Amniotic epithelial cell (primary cell): Measurements from ENCODE around the gene UNC13D.
"Not testable (repeated sequence)": the region's sequence is repeated elsewhere in the genome, so short reads cannot be mapped to it uniquely, and the experiment has no call there.

ENCODE experiments used
- DNase-seq: peaks from one replicate; pipeline ENCODE4 v3.0.0-alpha.2; 2010; ENCODE audit warnings: low read depth

UNC13D gene

DNA sequence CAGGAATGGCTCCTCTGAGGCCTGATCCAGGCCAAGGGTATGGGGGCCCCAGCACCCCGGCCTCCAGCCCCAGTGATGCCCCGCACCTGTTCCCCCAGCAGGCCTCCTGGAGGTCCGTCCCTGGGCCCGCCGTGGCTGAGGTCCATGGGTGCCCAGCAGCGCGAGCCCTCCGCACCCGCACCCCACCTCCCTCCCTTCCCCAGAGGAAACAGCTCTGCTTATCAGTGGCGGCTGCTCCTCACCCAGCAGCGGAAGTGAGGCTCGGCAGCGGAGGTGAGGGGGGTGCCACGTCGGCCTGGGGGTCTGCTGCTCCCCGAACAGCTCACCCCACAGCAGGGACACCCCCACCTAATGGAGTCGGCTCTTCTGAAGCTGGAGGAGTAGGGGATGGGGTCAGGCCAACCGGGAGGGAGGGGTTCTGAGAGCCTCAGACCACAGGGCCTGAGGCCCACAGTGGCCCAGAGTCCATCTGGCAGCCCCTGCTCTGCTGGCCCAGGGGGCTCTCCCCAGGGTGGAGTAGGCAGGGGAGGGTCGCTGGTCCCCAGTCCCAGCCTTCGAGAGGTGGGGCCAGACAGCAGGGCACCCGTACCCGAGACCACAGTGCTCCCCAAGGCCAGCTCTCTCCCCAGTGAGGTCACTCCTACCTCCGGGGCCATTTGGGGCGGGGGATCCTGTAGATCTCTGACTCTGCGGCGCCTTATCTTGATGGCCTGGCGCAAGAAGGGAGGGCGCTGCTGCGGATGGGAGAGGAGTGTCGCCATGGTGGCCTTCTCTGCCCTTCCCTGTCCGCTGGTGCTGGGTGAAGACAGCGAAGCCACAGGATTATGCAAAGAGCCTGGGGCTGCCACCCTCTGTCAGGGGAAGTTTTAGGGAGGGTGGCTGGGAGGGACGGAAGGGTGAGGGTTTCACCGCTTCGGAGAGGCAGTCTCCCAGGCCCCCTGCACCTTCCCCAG, at the start of gene UNC13D:
Gene UNC13D, minus strand, starts transcription at position 828 of the 953 bp plus-strand sequence. Its CDS starts 67 bp downstream, at position 761.
- peak; percentile 26 for DNase-seq

DNA sequence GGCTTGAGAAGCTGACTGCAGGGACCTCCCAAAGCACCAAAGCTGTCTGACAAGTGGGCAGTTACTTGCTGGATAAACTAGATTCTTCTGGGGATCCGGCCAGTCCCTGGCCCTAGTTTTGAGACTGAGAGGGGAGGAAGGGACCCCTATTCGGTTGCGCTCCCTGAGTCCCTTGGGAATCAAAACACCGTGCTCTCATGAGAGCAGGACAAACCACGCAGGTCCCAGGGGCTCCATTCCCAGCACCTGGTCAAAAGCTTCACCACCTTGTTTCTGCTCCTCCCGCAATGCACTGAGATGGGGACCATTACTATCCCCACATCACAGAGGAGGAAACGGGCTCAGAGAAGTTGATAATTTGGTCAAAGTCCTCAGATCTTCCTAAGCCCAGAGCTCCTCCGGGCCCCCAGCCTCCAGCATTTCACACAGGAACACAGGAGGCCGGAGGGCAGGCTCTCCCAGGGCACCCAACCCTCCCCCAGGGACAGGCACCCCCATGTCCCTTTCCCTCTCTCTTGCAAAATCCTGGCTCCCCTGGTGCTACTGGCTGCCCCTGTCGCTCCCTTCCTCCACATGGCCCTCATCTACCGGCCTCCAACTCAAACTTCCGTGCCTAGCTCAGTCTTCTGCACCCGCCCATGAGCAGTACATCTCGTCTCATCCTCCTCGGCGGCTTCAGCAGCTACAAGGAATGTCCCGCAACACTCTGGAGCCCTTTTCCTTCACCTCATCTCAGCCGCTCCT, 49.3 kb upstream of the UNC13D start:
- DNase-seq, result no peak

DNA sequence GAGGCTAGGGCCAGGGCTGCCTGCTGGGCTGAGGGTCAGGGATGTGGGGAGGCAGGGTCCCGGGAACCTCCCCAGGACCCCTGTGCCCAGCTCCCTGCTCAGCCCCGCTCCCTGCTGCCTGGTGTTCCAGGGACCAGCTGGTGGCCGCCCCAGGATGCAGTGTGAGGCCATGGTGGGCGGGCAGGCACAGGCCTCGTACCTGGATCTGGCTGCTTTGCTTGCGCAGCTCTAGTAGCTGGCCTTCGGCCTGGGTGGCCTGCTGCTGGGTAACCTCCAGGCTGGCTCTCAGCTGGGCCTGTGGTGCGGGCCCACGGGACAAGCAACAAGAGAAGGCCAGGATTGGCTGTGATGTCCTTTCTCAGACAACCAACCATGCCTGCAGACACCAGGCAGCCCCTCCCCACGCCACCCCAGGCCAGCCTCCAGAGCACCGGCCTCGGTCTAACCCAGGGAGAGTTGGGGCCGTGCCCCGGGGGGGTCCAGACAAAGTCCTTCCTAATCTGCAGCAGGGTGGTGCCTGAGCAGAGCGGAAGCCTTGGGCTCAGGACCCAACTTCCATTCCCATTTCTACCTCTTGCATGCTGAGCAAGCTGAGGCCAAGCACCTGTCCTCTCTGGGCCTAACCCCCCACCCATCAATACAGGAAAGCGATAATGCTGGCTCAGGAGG, 48.5 kb upstream of the UNC13D start:
- no peak for DNase-seq

DNA sequence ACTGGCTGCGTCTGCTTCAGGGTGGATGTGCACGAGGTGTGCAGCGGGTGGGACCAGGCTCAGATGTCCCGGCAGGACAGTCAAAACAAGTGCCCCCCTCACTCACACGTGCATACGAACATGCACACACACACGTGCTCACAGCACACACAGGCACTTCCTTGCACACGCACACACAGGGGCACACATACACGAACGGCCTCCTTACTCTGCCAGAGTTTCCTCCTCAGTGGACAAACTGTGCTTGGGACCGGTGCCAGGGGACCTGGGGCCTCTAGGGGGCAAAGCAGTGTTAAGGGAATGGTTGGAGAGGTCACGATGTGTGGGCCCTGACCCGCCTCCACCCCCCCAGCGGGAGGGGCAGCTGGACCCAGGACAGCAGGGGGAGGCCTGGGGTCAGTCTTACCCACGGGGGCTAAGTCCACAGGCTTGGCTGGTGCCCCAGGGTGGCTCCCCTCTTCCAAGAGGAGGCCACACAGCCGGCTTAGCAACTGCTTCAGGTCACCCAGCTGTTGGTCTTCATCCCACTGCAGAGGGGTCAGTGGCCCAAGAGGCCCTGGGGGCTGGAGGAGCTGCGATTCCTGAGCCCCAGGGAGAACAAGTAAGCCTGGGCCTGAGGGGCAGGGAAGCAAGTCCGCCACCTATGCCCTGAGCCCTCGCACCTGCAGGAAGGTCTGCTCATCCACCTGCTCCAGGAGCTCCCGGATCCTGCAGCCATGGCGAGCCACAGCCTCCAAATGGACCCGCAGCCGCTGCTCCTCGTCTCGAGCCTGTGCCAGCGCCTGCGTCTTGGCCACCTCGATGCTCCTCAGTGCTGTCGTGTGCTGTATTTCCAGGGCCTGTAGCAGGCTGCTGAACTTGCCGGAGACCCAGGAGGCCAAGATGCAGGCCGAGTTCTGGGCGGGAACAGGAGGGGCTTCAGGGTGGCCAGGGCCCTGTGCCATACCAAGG, 47.7 kb upstream of the UNC13D start:
- no peak for DNase-seq

DNA sequence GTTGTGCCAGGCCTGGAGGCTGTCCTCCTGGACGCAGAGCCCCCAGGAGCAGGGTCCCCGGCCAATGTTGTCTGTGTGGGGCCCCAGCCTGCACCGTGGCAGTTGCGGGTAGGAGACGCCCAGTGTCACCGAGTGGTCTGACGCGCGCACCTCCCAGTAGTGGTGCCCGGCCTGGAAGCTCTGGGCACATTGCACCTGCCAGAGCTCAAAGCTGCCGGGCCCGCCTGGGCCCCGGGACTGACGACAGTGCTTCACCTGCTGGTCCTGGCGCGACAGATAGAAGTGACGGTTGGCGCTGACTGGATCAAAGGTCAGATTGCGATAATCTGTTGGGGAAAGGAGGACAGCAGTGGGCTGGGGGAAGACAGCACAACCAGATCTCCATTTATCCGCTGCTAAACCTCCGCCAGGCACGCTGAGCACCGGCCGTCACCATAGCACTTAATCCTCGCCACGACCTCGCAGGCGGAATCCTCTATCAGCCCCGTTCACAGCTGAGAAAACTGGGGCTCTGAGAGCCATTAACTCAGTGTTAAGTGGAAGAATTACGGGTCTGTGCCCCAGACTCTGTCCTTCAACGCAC, 46.9 kb upstream of the UNC13D start:
- no peak for DNase-seq

DNA sequence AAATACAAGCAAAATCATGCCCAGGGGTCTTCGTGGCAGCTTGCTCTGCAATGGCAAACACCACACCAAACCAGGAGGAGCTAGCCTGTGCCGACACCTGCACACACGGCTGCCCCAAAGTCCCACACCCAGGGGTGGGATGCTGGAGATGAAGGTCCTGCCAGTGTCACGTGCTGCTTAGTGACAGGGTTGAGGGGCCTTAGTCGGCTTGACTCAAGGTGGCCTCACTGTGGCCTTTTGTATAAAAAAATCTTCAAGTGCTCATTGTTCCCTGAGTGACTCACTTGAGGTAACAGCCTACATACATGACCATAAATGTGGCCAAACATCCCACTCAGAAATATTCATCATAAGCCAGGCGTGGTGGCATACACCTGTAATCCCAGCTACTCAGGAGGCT, 45.2 kb upstream of the UNC13D start:
- DNase-seq, result no peak

DNA sequence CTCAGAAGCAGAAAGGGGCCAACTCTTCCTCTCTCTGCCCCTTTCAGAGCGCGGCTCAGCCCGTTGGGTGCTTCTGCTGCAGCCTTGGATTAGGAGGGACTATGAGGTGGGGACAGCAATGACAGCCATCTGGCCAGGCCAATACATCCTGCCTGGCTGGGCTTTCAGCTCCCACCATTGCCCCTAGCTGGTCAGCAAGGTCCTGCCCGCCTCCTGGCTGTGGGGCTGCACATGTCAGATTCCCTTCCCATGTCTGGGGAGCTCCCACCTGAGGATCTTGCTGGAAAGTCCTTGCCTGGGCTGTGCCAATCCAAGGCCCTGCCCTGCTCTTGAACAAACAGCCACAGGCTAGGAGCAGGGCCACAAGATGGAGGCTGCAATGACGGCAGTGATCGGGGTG, 44.3 kb upstream of the UNC13D start:
- DNase-seq, result no peak

DNA sequence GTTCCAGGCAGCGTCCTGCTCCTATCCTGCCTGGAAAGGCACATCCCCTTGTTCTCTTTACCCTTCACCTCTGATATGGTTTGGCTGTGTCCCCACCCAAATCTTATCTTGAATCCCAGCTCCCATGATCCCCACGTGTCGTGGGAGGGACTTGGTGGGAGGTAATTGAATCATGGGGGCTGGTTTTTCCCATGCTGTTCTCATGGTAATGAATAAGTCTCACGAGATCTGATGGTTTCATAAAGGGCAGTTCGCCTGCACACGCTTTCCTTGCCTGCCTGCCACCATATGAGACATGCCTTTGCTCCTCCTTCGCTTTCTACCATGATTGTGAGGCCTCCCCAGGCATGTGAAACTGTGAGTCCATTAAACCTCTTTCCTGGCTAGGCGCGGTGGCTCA, 41.7 kb upstream of the UNC13D start:
- not testable (repeated sequence) for DNase-seq

DNA sequence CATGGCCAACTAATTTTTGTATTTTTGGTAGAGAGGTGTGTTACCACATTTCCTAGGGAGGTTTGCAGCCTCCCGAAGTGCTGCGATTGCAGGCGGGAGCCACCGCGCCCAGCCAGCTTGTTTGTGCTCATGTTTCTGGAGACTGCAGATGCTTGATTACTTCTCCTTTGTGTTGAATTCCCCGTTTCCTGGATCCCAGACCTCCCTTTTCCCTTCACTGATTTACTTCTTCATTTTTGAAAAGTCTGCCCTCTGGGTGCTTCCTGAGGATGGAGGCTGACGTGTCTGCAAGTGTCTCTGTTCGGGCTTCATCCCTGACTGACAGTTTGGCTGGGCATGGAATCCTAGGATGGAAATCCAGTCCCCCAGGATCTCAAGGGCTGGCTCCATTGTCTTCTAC, 41.2 kb upstream of the UNC13D start:
- no peak for DNase-seq

DNA sequence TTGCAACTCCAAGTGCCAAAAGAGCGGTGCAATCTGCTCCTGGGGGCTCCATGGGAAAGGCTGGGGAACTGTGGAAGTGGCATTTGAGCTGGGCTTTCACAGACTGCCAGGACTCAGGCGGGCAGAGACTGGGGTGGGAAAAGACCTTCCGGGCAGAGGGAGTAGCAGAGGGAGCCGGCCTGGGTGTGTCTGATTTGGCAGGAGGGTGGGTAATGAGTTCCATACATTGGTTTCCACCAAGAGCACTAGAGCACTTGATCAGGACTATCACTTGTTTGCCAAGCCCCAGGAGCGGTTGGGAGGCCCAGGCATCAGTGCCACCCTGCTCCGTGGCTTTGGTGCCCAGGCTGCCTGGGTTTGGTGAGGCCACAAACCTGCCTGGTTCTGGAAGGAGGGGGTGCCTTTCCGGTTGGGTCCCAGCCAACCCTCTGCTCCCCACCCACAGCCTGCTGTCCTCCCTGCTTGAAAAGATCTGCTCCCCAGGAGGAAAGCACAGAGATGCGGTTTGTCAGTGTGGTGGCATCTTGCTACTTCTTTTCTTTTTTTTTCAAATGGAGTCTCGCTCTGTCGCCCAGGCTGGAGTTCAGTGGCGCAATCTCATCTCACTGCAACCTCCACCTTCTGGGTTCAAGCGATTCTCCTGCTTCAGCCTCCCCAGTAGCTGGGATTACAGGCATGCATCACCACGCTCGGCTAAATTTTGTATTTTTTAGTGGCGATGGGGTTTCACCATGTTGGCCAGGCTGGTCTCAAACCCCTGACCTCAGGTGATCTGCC, 37.7 kb upstream of the UNC13D start:
- DNase-seq, result no peak

DNA sequence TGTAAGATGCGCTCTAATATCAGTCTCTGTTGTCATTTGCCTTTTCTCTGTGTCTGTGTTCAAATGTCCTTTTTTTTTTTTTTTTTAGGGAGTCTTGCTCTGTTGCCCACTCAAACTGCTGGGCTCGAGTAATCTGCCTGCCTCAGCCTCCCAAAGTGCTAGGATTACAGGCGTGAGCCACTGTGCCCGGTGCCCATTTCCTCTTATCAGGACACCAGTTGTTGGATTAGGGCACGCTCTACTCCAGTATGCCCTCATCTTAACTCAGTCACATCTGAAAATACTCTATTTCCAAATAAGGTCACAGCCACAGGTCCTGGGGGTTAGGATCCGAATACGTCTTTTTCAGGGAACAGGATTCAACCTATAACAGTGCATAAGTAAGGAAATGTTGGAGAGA, 36.1 kb upstream of the UNC13D start:
- no peak for DNase-seq

DNA sequence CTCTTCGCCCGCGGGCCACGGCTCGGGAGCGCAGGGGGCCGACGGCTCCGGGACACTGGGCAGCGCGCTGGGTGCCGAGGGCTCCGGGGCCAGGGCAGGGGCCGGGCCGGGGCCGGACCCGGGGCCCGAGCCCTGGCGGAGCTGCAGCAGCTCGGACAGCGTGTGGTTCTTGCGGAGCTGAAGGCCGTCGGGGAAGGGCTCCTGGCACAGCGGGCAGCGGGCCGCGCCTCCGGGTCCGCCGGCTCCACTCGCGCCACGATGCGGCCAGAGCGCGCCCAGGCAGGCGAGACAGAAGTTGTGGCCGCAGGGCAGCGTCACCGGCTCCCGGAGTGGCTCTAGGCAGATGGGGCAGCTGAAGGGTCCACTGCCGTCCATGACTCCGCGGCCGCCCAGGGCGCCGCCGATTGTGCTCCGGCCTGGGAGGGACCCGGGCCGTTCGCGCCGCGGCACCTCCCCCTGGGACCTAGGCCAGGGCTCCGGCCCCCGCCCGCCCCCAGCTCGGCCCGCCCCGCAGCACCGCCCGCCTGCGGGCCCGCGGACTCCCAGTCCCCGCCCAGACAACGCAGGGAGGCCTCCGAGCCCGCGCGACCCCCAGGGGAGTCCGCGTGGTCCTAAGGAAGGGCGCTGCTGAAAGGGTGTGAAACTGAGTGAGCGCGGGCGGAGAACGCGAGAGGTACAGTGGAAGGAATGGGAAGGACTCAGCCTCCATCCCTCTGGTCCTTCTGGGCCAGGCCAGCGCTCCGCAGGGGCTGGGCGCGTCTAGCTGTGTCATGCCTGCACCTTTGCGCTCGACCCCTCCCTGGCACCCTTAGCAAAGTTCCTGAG, 34.2 kb upstream of the UNC13D start, which contains the start of gene TRIM47:
Gene TRIM47, minus strand, starts transcription at position 408 of the 825 bp plus-strand sequence. Its CDS starts 33 bp downstream, at position 375.
- peak; percentile 45 for DNase-seq

DNA sequence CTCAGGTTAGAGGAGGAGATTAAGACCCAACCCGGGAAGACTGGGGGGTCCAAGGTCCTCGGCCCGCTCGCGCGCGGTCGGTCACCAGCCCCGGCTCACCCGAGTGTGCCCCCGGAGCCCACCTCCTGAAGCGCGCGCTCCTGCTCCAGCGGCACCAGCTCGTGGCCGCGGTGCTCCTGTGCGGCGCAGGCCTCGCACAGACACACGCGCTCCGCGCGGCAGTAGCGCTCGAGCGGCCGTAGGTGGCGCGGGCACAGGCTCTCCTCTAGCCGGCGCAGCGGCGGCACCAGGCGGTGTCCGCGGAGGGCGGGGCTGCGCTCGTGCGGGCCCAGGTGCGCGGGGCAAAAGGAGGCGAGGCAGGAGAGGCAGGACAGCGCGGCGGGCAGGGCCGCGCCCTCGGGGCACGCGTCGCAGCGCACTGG, 33.6 kb upstream of the UNC13D start:
- DNase-seq, result peak; percentile 46

DNA sequence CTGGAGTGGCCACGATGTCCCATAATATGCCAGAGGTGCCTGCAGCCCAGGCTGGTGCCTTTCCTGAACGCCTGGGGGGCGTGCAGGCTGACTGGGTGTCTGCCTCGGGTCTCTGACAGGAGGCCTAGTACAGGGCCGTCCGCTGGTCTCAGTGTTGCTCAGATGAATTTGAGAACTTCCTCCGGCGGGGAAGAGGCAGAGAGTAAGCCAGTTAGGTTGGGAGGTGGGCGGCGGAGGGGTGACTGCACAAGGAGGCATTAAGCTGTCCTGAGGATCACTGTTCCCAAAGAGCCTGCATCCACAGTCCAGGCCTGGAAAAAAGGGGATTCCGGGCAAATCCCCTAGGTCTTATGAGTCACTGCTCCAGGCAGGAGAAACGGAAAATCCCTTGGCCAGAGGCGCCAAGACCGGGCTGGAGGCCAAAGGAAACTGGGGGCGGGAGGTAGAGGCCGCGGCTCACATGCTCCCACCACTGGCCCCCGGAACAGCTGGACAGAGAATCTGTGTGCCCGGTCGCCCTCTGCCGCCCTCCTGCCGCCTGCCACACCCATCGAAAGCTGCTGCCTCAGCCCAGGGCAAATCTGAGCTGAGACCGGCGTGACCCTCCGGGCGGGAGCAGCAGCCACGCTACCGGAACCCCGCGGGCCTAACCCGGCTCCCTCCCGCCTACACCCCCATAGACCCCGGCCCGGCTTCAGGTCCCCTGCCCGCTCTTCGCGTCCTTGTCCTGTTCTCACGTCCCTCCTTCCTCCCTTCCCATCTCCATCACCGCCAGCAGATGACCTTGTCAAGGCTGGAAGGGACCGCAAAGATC, 32.9 kb upstream of the UNC13D start:
- DNase-seq, result peak; percentile 92

DNA sequence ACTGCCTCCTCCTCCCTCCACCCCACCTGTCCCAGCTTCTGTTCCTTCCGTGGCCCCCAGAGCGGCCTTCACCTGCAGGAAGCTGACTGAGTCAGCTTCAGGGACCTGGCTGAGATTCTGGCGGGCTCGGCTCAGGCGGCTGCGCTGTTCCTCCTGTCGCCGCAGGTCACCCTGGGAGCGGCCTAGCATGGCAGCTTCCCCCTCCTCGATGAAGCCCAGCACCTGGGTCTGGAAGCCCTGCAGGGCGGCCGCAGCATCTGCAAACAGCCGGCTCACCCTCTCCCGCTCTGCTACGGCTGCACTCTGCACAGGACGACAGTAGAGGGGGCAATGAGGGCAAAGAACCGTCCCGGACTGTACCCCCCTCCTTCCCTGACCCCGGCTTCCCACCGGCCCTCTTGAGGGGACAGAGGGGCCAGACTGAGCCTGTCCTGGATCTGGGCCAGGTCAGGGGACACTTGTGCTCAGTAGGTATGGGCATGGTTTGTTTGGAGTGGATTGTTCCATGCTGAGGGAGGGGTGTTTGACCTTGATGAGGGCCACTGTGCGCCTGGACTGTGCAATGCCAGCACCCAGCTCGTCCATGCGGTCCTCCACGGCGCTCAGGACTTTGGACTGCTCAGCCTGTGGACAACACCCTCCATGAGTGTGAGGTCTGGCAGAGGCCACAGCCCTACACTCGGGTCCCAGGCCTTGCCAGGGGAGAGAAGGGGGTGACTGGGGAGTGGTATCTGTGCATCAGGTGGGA, 32.2 kb upstream of the UNC13D start:
- no peak for DNase-seq

DNA sequence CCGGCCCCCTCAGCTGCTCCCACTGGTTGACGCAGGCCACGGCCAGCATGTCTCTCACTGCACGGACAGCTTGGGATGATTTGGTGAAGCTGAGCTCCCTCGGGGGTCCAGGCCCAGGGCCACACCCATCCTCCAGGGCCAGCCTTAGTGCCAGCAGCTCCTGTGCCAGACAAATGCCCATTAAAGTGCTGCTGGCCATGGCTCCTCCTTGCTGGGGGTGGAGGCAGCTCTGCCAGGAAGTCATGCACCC, 31.7 kb upstream of the UNC13D start:
- no peak for DNase-seq

DNA sequence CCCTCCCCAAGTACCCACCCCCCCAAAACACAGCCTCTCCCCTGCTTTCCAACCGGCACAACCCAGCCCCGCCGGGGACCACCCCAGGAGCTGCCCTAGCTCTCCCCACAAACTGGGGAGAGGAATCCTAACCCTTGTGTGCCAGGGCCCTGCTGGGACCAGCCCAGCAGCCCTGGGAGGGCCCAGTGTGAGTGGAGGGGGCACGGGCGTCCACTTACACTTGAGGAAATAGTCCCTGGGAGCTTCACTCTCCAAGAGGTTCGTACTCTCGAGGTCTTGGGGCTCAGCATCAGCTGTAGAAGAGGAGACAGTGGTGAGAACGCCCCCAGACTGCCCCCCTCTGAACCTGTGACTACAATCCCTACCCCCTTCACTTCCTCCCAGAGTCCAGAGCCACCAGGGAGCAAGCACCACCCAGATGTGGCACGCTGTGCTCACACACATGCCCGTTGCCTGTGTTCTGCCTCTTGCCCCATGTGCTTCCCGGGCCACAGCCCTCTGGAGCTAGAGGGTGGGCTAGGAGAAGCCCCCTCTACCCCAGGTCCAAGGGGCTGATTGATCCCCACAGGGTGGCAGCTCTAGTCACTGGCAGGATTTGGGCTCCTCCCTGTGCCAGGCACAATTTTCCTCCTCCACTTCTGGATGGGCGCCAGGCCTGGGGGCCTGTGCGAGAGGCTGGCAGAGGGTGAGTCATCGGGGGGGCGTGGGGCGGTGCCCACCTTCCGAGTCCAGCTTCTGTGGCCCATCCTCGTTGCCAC, 31.2 kb upstream of the UNC13D start:
- no peak for DNase-seq
